Erythroblast (primary cell): ENCODE data around the gene HECTD2.

Experiments used
- GATA1 ChIP-seq: IDR thresholded peaks from 2 replicates; pipeline ENCODE4 v1.6.1; 2011; ENCODE audit warnings: low read depth, mild to moderate bottlenecking, control low read depth, low read length, moderate library complexity
- POLR2A ChIP-seq: IDR thresholded peaks from 2 replicates; pipeline ENCODE4 v1.6.1; 2011; ENCODE audit warnings: mild to moderate bottlenecking, low read length

GRCh38 chr10:91472911-91473310, 62.8 kb downstream of the HECTD2 start:
- TF ChIP-seq POLR2A (no peak), GATA1 (no peak)
